Activated naive CD4-positive, alpha-beta T cell treated with anti-CD3 and anti-CD28 coated beads for 36 hours (primary cell): ENCODE measurements around the gene DSE. TPM values are rescaled to one million over a fixed set of nuclear protein-coding genes. Genes with fewer than 3 reads are reported as not detected.

Source experiments
- CTCF ChIA-PET: fragments of 350-600 bp; sonication (Branson Sonifier 250); formaldehyde crosslinking; loops from one replicate; lab custom pipeline; 2021; ENCODE audit warnings: antibody characterized with exemption; lab: Charles Lee
- DNase-seq: peaks from one replicate; pipeline ENCODE4 v3.0.0-alpha.2; 2020
- H3K27ac Mint-ChIP-seq: one replicate; pipeline ENCODE4 v1.8.0; 2021; ENCODE audit warnings: mild to moderate bottlenecking, mixed read lengths
- H3K27me3 Mint-ChIP-seq: one replicate; pipeline ENCODE4 v1.8.0; 2021; ENCODE audit warnings: low read depth, mixed read lengths
- H3K36me3 Mint-ChIP-seq: one replicate; pipeline ENCODE4 v1.8.0; 2021; ENCODE audit warnings: low read depth, mixed read lengths
- H3K4me1 Mint-ChIP-seq: one replicate; pipeline ENCODE4 v1.8.0; 2021; ENCODE audit warnings: low read depth, mixed read lengths
- H3K4me3 Mint-ChIP-seq: one replicate; pipeline ENCODE4 v1.8.0; 2021; ENCODE audit warnings: mild to moderate bottlenecking, moderate library complexity, mixed read lengths
- H3K9me3 Mint-ChIP-seq: one replicate; pipeline ENCODE4 v1.8.0; 2021; ENCODE audit warnings: mixed read lengths
- intact Hi-C: fragments of 100-400 bp; cut with micrococcal nuclease; formaldehyde crosslinking; loops from one replicate; pipeline ENCODE4 v1.15.1; 2023
- total RNA-seq, 2 experiments: library from RNA; stranded (reverse); gene quantifications; one replicate each; pipeline ENCODE4 v1.2.3, GENCODE V29; 2021

DSE gene
- total RNA-seq, 2 experiments from 2014 or later, result 2.1 to 3.2 TPM

GRCh38 chr6:116475141-116475540, 104.4 kb downstream of the DSE start:
- Mint-ChIP-seq H3K27ac (no peak overlapping the region), H3K4me3 (no peak overlapping the region), H3K27me3 (peaks cover 3% of the 10 kb centered on the region), H3K9me3 (no peaks in the 10 kb centered on the region), H3K4me1 (peaks cover 18% of the 10 kb centered on the region), H3K36me3 (no peaks in the 10 kb centered on the region)
- no peak for DNase-seq
- CTCF ChIA-PET, result no interaction called here
- intact Hi-C loops, result loop anchor here (5.0 kb wide), 1 partner anchor 453 kb away; no protein-coding TSS in a partner anchor

GRCh38 chr6:116476002-116476678, 105.4 kb downstream of the DSE start:
- H3K27me3 Mint-ChIP-seq, result peaks cover 3% of the 10 kb centered on the region
- no peaks in the 10 kb centered on the region for H3K36me3 Mint-ChIP-seq
- H3K27ac Mint-ChIP-seq, result no peak overlapping the region
- H3K9me3 Mint-ChIP-seq, result no peaks in the 10 kb centered on the region
- peaks cover 18% of the 10 kb centered on the region for H3K4me1 Mint-ChIP-seq
- no peak overlapping the region for H3K4me3 Mint-ChIP-seq
- intact Hi-C loops, result loop anchor here (5.0 kb wide), 1 partner anchor 454 kb away; no protein-coding TSS in a partner anchor
- DNase-seq, result peak; percentile 25
- CTCF ChIA-PET, result no interaction called here

- intact Hi-C loops, result no loop called here
- CTCF ChIA-PET, result no interaction called here
- no peaks in the 10 kb centered on the region for H3K4me1 Mint-ChIP-seq
- no peak overlapping the region for H3K27ac Mint-ChIP-seq
- no peaks in the 10 kb centered on the region for H3K9me3 Mint-ChIP-seq
- DNase-seq, result no peak
- H3K36me3 Mint-ChIP-seq, result no peaks in the 10 kb centered on the region
- H3K4me3 Mint-ChIP-seq, result no peak overlapping the region
- peaks cover 7% of the 10 kb centered on the region for H3K27me3 Mint-ChIP-seq
Measured at GRCh38 chr6:116482780-116483179, 112.0 kb downstream of the DSE start.

DNA sequence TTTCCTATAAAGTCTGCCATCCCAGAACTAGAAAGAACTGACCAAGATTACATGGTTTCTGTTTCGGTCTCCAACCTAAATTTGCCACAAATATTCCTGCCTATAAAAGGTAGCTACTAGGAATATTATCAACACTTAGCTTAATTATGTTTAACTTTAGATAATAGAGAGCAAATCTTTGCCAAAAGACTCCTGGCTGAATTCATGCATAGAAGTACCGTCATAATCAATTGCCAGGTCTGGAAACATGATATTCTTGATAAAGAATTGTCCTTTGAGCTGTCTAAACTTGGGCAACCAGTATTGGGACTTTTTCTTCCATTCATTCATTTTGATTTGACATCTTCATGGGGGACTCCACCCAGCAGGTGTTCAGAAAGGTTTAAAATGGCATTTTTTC, 112.9 kb downstream of the DSE start:
- CTCF ChIA-PET, result no interaction called here
- no peak for DNase-seq
- H3K4me3 Mint-ChIP-seq, result no peak overlapping the region
- H3K36me3 Mint-ChIP-seq, result no peaks in the 10 kb centered on the region
- intact Hi-C loops, result no loop called here
- no peaks in the 10 kb centered on the region for H3K4me1 Mint-ChIP-seq
- H3K27ac Mint-ChIP-seq, result no peak overlapping the region
- peaks cover 5% of the 10 kb centered on the region for H3K27me3 Mint-ChIP-seq
- no peaks in the 10 kb centered on the region for H3K9me3 Mint-ChIP-seq

DNA sequence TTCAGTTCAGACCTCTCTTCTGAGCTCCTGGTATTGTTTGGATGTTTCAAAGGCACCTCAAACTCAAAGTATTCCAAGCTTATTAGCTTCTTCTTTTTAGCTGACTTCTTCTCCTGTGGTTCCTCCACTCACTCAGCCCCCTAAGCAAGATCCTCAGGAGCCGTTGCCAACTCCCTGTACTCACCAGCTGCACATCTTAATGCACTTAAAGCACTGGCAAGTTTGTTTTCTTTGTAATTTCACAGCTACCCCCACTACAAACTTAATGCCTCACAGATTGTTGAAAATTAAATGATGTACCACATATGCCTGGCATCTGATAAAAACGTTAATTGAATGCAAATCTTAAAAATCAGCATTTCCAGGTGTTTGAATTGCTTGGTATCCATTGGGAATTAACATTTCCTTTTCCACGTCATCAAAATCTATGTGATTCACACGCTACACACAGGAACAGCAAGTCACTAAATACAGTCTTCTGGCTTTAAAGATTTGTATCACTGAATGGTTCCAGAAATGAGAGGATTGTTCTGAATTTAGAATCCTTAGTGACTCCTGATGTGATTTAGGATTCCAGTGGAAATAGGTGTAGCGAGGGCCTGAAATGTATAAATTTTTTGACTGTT, 114.9 kb downstream of the DSE start:
- DNase-seq, result no peak
- CTCF ChIA-PET, result interaction anchor here (0.6 kb wide), 1 partner anchor 17 kb away, joined by 4 read pairs; no protein-coding TSS in a partner anchor
- no peak overlapping the region for H3K27ac Mint-ChIP-seq
- no peak overlapping the region for H3K4me3 Mint-ChIP-seq
- H3K36me3 Mint-ChIP-seq, result no peaks in the 10 kb centered on the region
- intact Hi-C loops, result no loop called here
- H3K4me1 Mint-ChIP-seq, result no peaks in the 10 kb centered on the region
- H3K27me3 Mint-ChIP-seq, result peaks cover 7% of the 10 kb centered on the region
- H3K9me3 Mint-ChIP-seq, result no peaks in the 10 kb centered on the region

DNA sequence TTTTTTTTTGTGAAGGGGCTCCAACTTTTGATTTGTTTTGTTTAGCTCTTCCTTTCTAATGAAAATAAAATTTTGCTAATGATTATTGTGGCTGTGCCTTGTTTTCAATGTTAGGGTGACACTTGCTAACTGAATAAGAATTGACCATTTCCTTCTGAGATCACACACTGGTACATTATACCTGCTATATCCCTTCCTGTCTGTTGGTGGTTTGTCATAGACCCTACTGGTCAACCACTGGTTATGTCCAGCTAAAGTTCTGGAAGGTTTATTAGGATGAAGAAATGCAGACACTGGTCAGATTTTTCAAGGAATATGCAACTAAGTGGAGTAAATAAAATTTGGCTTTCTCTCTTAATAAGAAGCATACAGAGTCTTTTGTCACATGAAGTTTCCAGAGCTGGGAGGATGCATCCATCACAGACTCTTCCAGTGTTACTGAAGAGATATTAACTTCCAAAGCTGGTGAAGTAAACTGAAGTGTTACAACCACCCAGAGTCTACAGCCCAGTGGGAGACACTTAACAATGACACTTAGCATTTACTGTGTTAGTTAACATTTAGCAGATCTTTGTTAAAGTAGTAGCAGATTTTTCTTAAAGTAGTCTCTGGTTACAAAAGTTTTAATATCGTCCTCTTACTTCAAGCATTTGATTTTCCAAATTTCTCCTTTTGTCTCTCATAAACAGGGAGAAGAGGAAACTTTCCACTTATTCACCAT, 121.0 kb downstream of the DSE start:
- H3K36me3 Mint-ChIP-seq, result no peaks in the 10 kb centered on the region
- H3K4me1 Mint-ChIP-seq, result no peaks in the 10 kb centered on the region
- no peak overlapping the region for H3K27ac Mint-ChIP-seq
- no peaks in the 10 kb centered on the region for H3K9me3 Mint-ChIP-seq
- intact Hi-C loops, result no loop called here
- DNase-seq, result no peak
- no peak overlapping the region for H3K4me3 Mint-ChIP-seq
- CTCF ChIA-PET, result no interaction called here
- H3K27me3 Mint-ChIP-seq, result peaks cover 3% of the 10 kb centered on the region

DNA sequence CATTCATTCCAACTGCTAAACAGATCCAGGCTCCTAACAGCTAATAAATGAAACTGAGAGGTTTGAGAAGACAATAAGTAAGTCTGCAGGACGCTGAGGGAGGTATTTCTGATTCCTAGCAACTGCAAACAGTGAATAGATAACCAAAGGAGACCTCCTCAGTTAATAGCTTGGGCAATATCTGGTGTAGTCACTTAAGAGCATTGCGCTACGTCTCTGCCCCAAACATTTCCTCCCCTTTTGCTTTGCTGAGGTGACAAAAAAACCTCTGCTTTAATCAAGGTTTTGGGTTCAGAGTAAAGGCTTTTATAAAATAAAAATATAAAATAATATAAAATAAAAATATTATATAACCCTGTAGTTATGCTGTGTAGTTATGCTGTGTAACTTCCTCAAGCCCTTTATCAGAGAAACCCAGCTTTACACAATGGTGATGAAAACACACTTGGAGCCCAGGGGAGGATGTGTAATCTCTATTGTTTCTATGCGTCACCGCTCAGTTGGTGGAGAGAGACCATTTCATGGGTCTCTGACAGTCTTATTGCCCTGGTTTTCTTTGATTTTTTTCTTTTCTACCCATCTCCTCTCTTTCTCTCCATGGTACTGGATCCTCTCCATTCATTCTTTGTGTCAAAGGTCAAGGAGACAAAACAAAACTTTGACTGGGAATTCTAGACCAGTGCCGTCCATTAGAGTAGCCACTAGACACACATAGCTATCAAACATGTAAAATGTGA, 121.8 kb downstream of the DSE start:
- CTCF ChIA-PET, result no interaction called here

More for the DNA sequence above, 121.8 kb downstream of the DSE start:
- no peak overlapping the region for H3K27ac Mint-ChIP-seq
- intact Hi-C loops, result no loop called here
- H3K4me1 Mint-ChIP-seq, result no peaks in the 10 kb centered on the region
- H3K9me3 Mint-ChIP-seq, result no peaks in the 10 kb centered on the region
- no peak overlapping the region for H3K4me3 Mint-ChIP-seq
- H3K36me3 Mint-ChIP-seq, result no peaks in the 10 kb centered on the region
- DNase-seq, result no peak
- peaks cover 3% of the 10 kb centered on the region for H3K27me3 Mint-ChIP-seq

Other genes starting within 250 kb of the DSE start
- gene COL10A1, start 244.8 kb upstream of the DSE start, total RNA-seq, result not detected
- gene TSPYL4, start 116.9 kb upstream of the DSE start, total RNA-seq, result 1 to 10 TPM; 7.8 to 8.0 TPM
- 10 to 100 TPM; 33.4 to 34.7 TPM for gene TSPYL1, start 91.0 kb upstream of the DSE start, total RNA-seq
- 1 to 10 TPM; 3.1 to 3.4 TPM for gene CALHM6, start 90.4 kb downstream of the DSE start, total RNA-seq
- not detected for gene CALHM5, start 140.7 kb downstream of the DSE start, total RNA-seq
- gene TRAPPC3L, start 174.7 kb downstream of the DSE start, total RNA-seq, result not detected
- gene CALHM4, start 182.8 kb downstream of the DSE start, total RNA-seq, result not detected
- gene RWDD1, start 200.6 kb downstream of the DSE start, total RNA-seq, result 10 to 100 TPM; 47.8 to 50.3 TPM
- not detected for gene RSPH4A, start 245.5 kb downstream of the DSE start, total RNA-seq